Effector memory CD8-positive, alpha-beta T cell (primary cell): ENCODE data around the gene GSX1.
A peak's percentile ranks its signal among the peaks of the same experiment; 100 is the strongest.

ENCODE experiments used
- ATAC-seq: fragments of 150-1000 bp; cut with Tn5 transposase; replicated peaks from 2 replicates; pipeline ENCODE4 v1.10.0; 2021; ENCODE audit warnings: mild to moderate bottlenecking, moderate library complexity
- DNase-seq, 3 experiments: peaks; one replicate each; pipeline ENCODE4 v3.0.0; 2021
- H3K27ac Mint-ChIP-seq, 2 donors: one replicate each; pipeline ENCODE4 v1.8.0; 2022; ENCODE audit warnings: mild to moderate bottlenecking in 2 of 2, mixed read lengths in 2 of 2, moderate library complexity in 2 of 2
- H3K27me3 Mint-ChIP-seq, 2 donors: one replicate each; pipeline ENCODE4 v1.8.0; 2022; ENCODE audit warnings: mixed read lengths in 2 of 2
- H3K36me3 Mint-ChIP-seq: one replicate; pipeline ENCODE4 v1.8.0; 2022; ENCODE audit warnings: mild to moderate bottlenecking, moderate library complexity, mixed read lengths; ENCODE audit not compliant: insufficient read depth
- H3K4me1 Mint-ChIP-seq, 2 donors: one replicate each; pipeline ENCODE4 v1.8.0; 2022; ENCODE audit warnings: low read depth in 2 of 2, mixed read lengths in 2 of 2
- H3K4me3 Mint-ChIP-seq, 2 donors: one replicate each; pipeline ENCODE4 v1.8.0; 2022; ENCODE audit warnings: mild to moderate bottlenecking in 2 of 2, mixed read lengths in 2 of 2, moderate library complexity in 2 of 2
- H3K9me3 Mint-ChIP-seq, 2 donors: one replicate each; pipeline ENCODE4 v1.8.0; 2022; ENCODE audit warnings: mixed read lengths in 2 of 2

GSX1 gene

GRCh38 chr13:27826379-27827353 is 34.4 kb downstream of the GSX1 start:
- Mint-ChIP-seq H3K36me3 (peaks cover 6% of the 10 kb centered on the region), H3K4me3 (no peak overlapping the region), H3K4me1 (peaks cover 0 to 12% of the 10 kb centered on the region in 2 donors), H3K27ac (no peak overlapping the region), H3K27me3 (peaks cover 67 to 95% of the 10 kb centered on the region in 2 donors), H3K9me3 (no peaks in the 10 kb centered on the region)
- ATAC-seq, result peak; percentile 53
- DNase-seq, result peak; percentile 50 to 60 (median 52)

GRCh38 chr13:27827646-27828045 is 35.4 kb downstream of the GSX1 start:
- H3K36me3 Mint-ChIP-seq, result peaks cover 8% of the 10 kb centered on the region
- no peaks in the 10 kb centered on the region for H3K9me3 Mint-ChIP-seq
- peaks cover 0 to 12% of the 10 kb centered on the region in 2 donors for H3K4me1 Mint-ChIP-seq
- DNase-seq (no peak), ATAC-seq (no peak)
- H3K27ac Mint-ChIP-seq, result no peak overlapping the region
- no peak overlapping the region for H3K4me3 Mint-ChIP-seq
- H3K27me3 Mint-ChIP-seq, result peaks cover 69 to 96% of the 10 kb centered on the region in 2 donors

GRCh38 chr13:27830010-27830409 is 37.7 kb downstream of the GSX1 start:
- DNase-seq (peak; percentile 40 to 61 (median 54)), ATAC-seq (peak; percentile 86)
- H3K27ac Mint-ChIP-seq, result no peak overlapping the region
- H3K27me3 Mint-ChIP-seq, result peaks cover 61 to 89% of the 10 kb centered on the region in 2 donors
- H3K4me3 Mint-ChIP-seq, result peak overlapping the region in 1 of 2 donors; percentile 42
- H3K4me1 Mint-ChIP-seq, result peaks cover 0 to 12% of the 10 kb centered on the region in 2 donors
- H3K36me3 Mint-ChIP-seq, result peaks cover 8% of the 10 kb centered on the region
- H3K9me3 Mint-ChIP-seq, result no peaks in the 10 kb centered on the region

- H3K9me3 Mint-ChIP-seq, result no peaks in the 10 kb centered on the region
- peaks cover 8% of the 10 kb centered on the region for H3K36me3 Mint-ChIP-seq
- H3K27ac Mint-ChIP-seq, result no peak overlapping the region
- peaks cover 0 to 3% of the 10 kb centered on the region in 2 donors for H3K4me1 Mint-ChIP-seq
- H3K4me3 Mint-ChIP-seq, result no peak overlapping the region
- DNase-seq (no peak), ATAC-seq (no peak)
- peaks cover 53 to 61% of the 10 kb centered on the region in 2 donors for H3K27me3 Mint-ChIP-seq
Observed at GRCh38 chr13:27833206-27833605, 40.9 kb downstream of the GSX1 start.

GRCh38 chr13:27834095-27834494 is 41.8 kb downstream of the GSX1 start:
- no peaks in the 10 kb centered on the region for H3K9me3 Mint-ChIP-seq
- peaks cover 0 to 3% of the 10 kb centered on the region in 2 donors for H3K4me1 Mint-ChIP-seq
- H3K27me3 Mint-ChIP-seq, result peaks cover 59 to 61% of the 10 kb centered on the region in 2 donors
- no peak overlapping the region for H3K27ac Mint-ChIP-seq
- no peak for ATAC-seq
- peaks cover 8% of the 10 kb centered on the region for H3K36me3 Mint-ChIP-seq
- no peak overlapping the region for H3K4me3 Mint-ChIP-seq
- no peak for DNase-seq

- H3K27ac Mint-ChIP-seq, result no peak overlapping the region
- H3K9me3 Mint-ChIP-seq, result no peaks in the 10 kb centered on the region
- H3K27me3 Mint-ChIP-seq, result peaks cover 52 to 59% of the 10 kb centered on the region in 2 donors
- no peak for DNase-seq
- no peaks in the 10 kb centered on the region for H3K4me1 Mint-ChIP-seq
- H3K36me3 Mint-ChIP-seq, result peaks cover 5% of the 10 kb centered on the region
- H3K4me3 Mint-ChIP-seq, result no peak overlapping the region
- no peak for ATAC-seq
Observed at GRCh38 chr13:27835799-27836198, 43.5 kb downstream of the GSX1 start.

GRCh38 chr13:27839809-27840467 is 47.7 kb downstream of the GSX1 start:
- H3K4me3 Mint-ChIP-seq, result no peak overlapping the region
- peaks cover 51 to 63% of the 10 kb centered on the region in 2 donors for H3K27me3 Mint-ChIP-seq
- no peak overlapping the region for H3K27ac Mint-ChIP-seq
- H3K9me3 Mint-ChIP-seq, result no peaks in the 10 kb centered on the region
- DNase-seq, result no peak
- H3K4me1 Mint-ChIP-seq, result no peaks in the 10 kb centered on the region
- H3K36me3 Mint-ChIP-seq, result no peaks in the 10 kb centered on the region
- ATAC-seq, result no peak

GRCh38 chr13:27842571-27842970 is 50.3 kb downstream of the GSX1 start:
- no peak overlapping the region for H3K4me3 Mint-ChIP-seq
- no peak for ATAC-seq
- H3K4me1 Mint-ChIP-seq, result no peaks in the 10 kb centered on the region
- DNase-seq, result no peak
- peaks cover 65 to 76% of the 10 kb centered on the region in 2 donors for H3K27me3 Mint-ChIP-seq
- no peaks in the 10 kb centered on the region for H3K36me3 Mint-ChIP-seq
- no peak overlapping the region for H3K27ac Mint-ChIP-seq
- H3K9me3 Mint-ChIP-seq, result no peaks in the 10 kb centered on the region
